AG10803 (cell line): Measurements from ENCODE around the gene S100A3.
A peak's percentile ranks its signal among the peaks of the same experiment; 100 is the strongest.

ENCODE experiments used
- DNase-seq: peaks from one replicate; pipeline ENCODE4 v3.0.0; 2010; ENCODE audit warnings: low read depth
- H3K4me3 ChIP-seq: 2 replicates; pipeline ENCODE4 v1.5.1; 2011; ENCODE audit warnings: mild to moderate bottlenecking, low read length, control low read depth
- TF ChIP-seq, protein P1 (sequence below): conservative IDR thresholded peaks from 2 replicates; pipeline ENCODE4 v1.5.1; 2011; ENCODE audit warnings: mild to moderate bottlenecking, low read length, control low read depth, inconsistent platforms

Gene S100A3

DNA sequence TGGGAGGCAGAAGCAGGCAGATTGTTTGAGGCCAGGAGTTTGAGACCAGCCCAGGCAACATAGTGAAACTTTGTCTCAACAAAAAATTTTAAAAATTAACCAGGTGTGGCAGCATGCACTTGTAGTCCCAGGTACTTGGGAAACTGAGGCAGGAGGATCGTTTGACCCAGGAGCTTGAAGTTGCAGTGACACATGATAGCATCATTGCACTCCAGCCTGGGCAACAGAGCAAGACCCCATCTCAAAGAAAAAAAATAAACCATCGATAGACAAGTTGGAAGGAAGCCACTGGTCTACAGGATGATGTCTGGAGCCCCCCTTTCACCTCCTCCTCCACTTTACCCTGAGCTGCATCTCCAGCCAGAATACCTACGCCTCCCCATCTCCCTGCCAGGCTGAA is 29.8 kb downstream of the S100A3 start:
- no peak overlapping the region for H3K4me3 ChIP-seq
- TF ChIP-seq, protein P1, sequence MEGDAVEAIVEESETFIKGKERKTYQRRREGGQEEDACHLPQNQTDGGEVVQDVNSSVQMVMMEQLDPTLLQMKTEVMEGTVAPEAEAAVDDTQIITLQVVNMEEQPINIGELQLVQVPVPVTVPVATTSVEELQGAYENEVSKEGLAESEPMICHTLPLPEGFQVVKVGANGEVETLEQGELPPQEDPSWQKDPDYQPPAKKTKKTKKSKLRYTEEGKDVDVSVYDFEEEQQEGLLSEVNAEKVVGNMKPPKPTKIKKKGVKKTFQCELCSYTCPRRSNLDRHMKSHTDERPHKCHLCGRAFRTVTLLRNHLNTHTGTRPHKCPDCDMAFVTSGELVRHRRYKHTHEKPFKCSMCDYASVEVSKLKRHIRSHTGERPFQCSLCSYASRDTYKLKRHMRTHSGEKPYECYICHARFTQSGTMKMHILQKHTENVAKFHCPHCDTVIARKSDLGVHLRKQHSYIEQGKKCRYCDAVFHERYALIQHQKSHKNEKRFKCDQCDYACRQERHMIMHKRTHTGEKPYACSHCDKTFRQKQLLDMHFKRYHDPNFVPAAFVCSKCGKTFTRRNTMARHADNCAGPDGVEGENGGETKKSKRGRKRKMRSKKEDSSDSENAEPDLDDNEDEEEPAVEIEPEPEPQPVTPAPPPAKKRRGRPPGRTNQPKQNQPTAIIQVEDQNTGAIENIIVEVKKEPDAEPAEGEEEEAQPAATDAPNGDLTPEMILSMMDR = no peak
- DNase-seq = no peak

DNA sequence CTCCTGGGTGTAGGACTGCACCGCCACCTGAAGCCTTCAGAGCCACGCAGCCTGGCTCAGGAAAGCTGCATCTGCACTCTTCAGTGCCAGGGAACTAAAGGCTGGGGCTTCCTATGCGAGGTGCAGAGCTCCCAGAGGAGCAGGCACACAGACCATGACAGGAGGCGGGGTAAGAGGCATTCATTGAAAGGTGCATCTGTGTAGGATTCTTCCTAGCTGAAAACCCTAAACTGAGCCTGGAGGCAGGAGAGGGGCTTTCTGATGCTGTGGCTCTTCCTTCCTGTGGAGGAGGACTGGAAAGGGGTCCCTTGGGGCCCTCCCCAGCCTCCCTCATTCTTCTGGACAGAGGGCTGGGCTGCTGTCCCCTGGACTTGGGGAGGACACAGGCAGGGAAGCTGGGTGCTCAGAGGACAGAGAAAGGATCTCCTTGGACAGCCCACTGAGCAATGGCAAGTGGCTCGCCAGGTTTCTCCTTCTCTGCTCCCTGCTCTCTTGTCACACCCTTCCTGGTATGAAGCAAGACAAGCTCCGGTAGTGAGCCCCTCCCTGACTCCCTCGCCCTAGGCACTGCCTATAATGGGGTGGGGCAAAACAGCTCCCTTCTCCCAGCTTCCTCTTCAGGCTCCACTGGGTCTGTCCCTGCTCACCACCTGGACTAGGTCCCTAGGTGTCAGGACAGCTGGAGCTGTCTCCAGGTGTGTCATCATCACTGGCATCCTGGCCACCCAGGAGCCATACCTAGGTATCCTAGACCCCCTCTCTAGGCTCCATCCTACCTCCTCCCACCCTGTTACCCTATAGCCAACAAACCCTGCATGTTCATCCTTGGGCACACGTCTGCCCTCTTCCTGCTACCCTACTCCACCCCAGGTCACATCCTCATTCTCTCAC is 33.3 kb downstream of the S100A3 start:
- H3K4me3 ChIP-seq = no peak overlapping the region
- TF ChIP-seq, protein P1 = no peak
- DNase-seq = no peak

DNA sequence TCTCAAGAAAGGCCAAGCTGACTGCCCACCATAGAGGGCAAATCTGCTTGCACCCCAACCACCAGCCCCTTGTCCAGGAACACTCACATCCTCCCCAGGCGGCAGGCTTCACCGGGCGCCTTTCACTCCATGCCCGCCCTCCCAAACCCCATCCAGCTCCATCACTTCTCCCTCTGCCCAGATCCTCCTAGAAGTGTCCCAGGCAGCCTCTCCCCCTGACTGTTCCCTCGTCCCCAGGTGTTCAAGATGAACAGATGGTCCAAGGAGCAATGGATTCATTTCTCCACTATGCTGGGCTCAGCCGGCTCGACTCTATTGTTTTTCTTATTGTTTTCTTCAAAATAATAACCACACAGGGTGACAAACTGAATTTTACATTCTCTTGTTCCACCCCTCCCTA is 35.4 kb downstream of the S100A3 start:
- no peak for DNase-seq
- TF ChIP-seq, protein P1 = no peak
- no peak overlapping the region for H3K4me3 ChIP-seq

DNA sequence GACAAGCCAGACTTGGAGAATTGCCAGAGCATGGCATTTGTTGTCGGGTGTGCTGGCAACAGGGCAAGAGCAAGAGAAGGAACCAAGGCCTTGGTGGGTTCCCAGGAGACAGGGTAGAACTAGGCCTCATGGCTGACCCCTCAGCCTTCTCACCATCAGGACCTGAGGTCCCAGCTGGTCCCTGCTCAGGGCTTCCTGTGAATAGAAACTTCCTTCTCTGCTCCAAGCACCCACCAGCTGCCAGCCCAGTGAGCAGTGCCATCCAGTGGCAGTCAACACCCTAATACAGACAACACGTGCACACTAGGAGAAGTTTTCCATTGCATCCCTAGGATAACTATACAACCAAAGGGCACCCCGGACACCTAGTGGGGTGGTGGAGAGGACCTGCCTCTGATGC is 36.0 kb downstream of the S100A3 start:
- TF ChIP-seq, protein P1 = no peak
- no peak for DNase-seq
- no peak overlapping the region for H3K4me3 ChIP-seq

DNA sequence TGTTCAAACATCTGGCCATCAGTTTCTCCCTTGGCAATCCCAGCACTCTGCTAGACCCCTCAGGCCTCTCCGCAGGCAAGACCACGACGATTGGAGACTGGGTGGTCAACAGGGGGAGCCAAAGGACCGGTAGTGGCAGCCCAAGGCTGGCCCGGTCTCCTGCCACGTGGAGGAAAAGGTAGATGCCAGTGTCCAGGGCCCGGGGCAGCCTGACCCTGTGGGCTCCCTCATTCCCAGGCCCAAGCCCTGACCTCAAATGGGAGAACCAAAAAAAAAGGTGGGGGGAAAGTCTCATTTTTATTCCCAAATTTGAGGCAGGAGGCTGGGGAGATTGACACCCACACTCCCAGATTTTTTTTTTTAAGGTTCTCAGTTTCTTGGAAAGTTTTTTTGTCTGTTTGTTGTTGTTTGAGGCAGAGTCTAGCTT is 38.1 kb downstream of the S100A3 start:
- no peak overlapping the region for H3K4me3 ChIP-seq
- TF ChIP-seq, protein P1 = peak; percentile 93
- DNase-seq = peak; percentile 73

DNA sequence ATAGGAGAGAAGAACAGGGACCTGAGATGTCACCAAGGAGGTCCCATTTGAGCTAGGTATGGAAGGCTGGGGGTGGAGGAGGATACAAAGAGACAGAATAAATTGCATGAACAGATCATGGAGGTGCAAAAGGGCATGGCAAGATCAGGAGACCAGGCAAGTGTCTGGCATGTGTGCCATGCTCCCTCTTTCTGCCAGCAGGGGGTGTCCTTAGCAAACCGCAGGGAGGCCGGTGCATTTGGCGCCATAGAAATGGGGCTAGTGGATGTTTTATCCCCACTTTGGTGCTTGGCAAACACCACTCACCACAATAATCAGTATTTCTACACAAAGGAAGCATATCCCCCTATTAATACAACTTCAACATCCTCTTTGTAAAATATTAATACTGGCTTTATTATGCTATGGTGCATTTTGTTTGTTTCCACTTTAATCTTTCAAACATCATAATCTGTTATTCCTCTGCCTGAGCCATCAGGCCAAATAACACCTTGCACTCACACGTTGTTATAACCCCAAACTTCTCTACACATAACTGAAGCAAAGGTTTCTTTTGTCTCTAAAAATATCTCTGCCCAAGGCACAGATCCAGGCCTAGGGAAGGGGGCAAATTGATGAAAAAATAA is 39.2 kb downstream of the S100A3 start:
- no peak overlapping the region for H3K4me3 ChIP-seq

More for the DNA sequence above, 39.2 kb downstream of the S100A3 start:
- DNase-seq = no peak
- TF ChIP-seq, protein P1 = peak; percentile 69
